Activated T-cell treated with anti-CD3 and anti-CD28 coated beads, Interleukin-2, amount 50 U/mL, for 4 hours (primary cell): Measurements from ENCODE around the gene PIAS4. TPM values are rescaled to one million over a fixed set of nuclear protein-coding genes. Genes with fewer than 3 reads are reported as not detected.
"Not testable (repeated sequence)": the region's sequence is repeated elsewhere in the genome, so short reads cannot be mapped to it uniquely, and the experiment has no call there.

Source experiments
- ATAC-seq, 2 donors: fragments of 200-7000 bp; cut with Tn5 transposase; one replicate each; pipeline ENCODE4 v1.10.0; 2021
- DNase-seq: peaks from one replicate; pipeline ENCODE4 v3.0.0-alpha.2; 2020
- H3K27me3 Mint-ChIP-seq: one replicate; pipeline ENCODE4 v1.8.0; 2021; ENCODE audit warnings: low read depth, mixed read lengths
- H3K36me3 Mint-ChIP-seq: one replicate; pipeline ENCODE4 v1.8.0; 2022; ENCODE audit warnings: mixed read lengths; ENCODE audit not compliant: insufficient read depth
- H3K4me1 Mint-ChIP-seq: one replicate; pipeline ENCODE4 v1.8.0; 2021; ENCODE audit warnings: low read depth, mixed read lengths
- H3K4me3 Mint-ChIP-seq: one replicate; pipeline ENCODE4 v1.8.0; 2021; ENCODE audit warnings: mild to moderate bottlenecking, moderate library complexity, mixed read lengths
- H3K9me3 Mint-ChIP-seq: one replicate; pipeline ENCODE4 v1.8.0; 2021; ENCODE audit warnings: mixed read lengths
- total RNA-seq, 3 donors: library from RNA; stranded (reverse); gene quantifications; one replicate each; pipeline ENCODE4 v1.2.1, GENCODE V29; 2021

PIAS4 gene
- total RNA-seq, 3 donors from 2014 or later: 33.9 to 37.0 (median 35.3) TPM

DNA sequence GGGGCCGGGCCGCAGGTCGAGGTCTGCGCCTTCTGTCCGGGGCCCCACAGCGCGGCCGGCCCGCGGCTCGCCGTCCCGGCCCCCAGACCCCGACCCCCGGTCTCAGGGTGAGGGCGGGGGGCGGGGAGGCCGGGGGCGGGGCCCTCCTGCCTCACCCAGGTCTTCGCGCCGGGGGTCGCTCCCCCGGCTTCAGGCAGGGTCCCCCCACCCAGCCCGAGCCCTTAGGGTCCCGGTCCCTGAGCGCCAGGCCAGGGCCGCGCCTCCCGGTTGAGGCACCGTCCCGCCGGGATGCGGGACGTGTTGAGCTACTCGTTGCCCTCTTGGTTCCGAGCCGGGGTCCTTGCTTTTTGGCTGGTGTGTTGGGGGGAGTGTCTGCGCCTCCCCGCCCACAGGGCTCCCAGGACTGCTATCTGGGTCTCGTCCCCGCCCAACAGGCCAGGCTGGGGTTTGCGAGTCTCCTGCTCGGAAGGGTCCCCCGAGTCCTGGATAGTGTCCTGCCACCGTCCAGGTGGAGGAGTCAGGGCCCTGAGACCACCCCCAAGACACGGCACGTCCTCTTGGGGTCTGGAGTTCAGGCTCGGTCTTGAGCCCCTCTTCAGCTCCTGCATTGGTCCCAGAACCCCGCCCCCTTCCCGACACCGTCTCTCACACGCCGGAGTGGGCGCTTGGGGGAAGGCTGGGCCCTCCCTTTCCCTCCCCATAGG lies 452 bp downstream of the PIAS4 start:
- no peak for DNase-seq
- no peaks in the 10 kb centered on the region for H3K27me3 Mint-ChIP-seq
- peak; percentile 16 to 17 for ATAC-seq
- H3K36me3 Mint-ChIP-seq: peaks cover 5% of the 10 kb centered on the region
- H3K9me3 Mint-ChIP-seq: no peaks in the 10 kb centered on the region
- peak overlapping the region; percentile 85 for H3K4me3 Mint-ChIP-seq
- H3K4me1 Mint-ChIP-seq: peaks cover 33% of the 10 kb centered on the region

GRCh38 chr19:4009990-4010807 lies 2.7 kb downstream of the PIAS4 start:
- DNase-seq (no peak), ATAC-seq (no peak)
- Mint-ChIP-seq H3K4me1 (peaks cover 36% of the 10 kb centered on the region), H3K36me3 (peaks cover 6% of the 10 kb centered on the region), H3K27me3 (no peaks in the 10 kb centered on the region), H3K4me3 (no peak overlapping the region), H3K9me3 (no peaks in the 10 kb centered on the region)

DNA sequence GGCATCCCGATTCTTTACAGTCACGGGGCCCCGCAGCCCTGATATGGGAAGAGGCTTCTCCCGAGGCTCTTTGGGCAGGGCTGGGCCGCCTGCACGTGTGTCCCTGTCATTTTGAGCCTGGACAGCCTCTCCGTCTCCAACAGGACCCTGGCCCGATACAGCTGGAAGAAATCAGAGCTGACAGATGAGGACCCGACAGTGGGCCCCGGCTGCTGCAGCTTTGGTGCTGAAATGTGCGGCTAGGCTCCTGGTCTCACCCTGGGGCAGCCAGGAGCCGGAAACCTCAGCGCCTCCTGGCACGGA lies 3.2 kb downstream of the PIAS4 start:
- H3K9me3 Mint-ChIP-seq: no peaks in the 10 kb centered on the region
- peaks cover 36% of the 10 kb centered on the region for H3K4me1 Mint-ChIP-seq

GRCh38 chr19:4011430-4011829 lies 3.9 kb downstream of the PIAS4 start:
- not testable (repeated sequence) for ATAC-seq, H3K36me3 Mint-ChIP-seq, H3K9me3 Mint-ChIP-seq, H3K27me3 Mint-ChIP-seq, DNase-seq, H3K4me3 Mint-ChIP-seq
- peaks cover 33% of the 10 kb centered on the region for H3K4me1 Mint-ChIP-seq

More for the DNA sequence above, 3.2 kb downstream of the PIAS4 start:
- no peaks in the 10 kb centered on the region for H3K27me3 Mint-ChIP-seq
- peaks cover 6% of the 10 kb centered on the region for H3K36me3 Mint-ChIP-seq
- DNase-seq (no peak), ATAC-seq (no peak)
- no peak overlapping the region for H3K4me3 Mint-ChIP-seq

DNA sequence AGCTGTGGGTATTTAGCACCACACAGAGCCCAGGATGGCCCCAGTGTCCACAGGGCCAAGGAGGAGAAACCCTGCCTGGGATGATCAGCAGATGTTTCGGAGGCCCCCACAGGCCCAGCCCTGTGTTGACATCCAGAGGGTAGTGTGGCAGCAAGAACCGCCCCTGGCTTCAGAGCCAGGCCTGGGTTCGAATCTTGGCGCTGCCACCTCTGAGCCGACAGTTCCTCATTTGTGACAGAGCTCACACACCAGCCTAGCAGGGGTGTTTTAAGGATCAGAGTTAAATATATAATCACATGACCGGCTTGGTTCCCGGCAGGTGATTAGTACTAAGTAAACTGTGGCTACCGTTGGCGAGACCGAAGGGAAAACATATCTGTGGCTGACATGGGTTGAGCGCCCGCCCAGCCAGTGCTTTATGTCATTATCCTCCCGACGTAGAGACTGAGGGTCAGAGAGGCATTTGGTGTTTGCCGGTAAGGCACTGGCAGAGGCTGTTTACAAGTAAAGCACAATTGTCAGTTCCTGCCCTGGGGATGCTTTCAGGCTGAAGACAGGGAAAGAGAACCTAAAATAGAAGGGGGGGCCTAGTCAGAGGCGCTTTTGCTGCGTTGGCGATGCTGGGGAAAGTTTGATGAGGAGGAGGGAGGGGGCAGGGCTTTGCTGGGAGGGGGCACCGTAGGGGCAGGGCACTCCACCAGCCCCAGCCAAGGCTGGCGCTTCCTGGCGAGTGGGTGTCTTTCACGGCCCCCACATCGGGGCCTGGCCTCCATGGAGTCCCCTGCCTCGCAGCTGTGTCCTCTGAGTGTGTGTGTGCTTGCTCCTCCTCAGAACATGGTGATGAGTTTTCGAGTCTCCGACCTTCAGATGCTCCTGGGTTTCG lies 4.8 kb downstream of the PIAS4 start:
- DNase-seq (no peak), ATAC-seq (no peak)
- H3K27me3 Mint-ChIP-seq: no peaks in the 10 kb centered on the region
- no peak overlapping the region for H3K4me3 Mint-ChIP-seq
- H3K36me3 Mint-ChIP-seq: peaks cover 6% of the 10 kb centered on the region
- H3K9me3 Mint-ChIP-seq: no peaks in the 10 kb centered on the region
- H3K4me1 Mint-ChIP-seq: peaks cover 33% of the 10 kb centered on the region

- Mint-ChIP-seq H3K4me1 (peaks cover 33% of the 10 kb centered on the region), H3K4me3 (no peak overlapping the region), H3K27me3 (no peaks in the 10 kb centered on the region), H3K36me3 (peaks cover 6% of the 10 kb centered on the region), H3K9me3 (no peaks in the 10 kb centered on the region)
- ATAC-seq (no peak), DNase-seq (no peak)
Measured at GRCh38 chr19:4012975-4013634, 5.6 kb downstream of the PIAS4 start.

GRCh38 chr19:4013886-4014540 lies 6.5 kb downstream of the PIAS4 start:
- peaks cover 6% of the 10 kb centered on the region for H3K36me3 Mint-ChIP-seq
- no peaks in the 10 kb centered on the region for H3K9me3 Mint-ChIP-seq
- H3K4me1 Mint-ChIP-seq: peaks cover 26% of the 10 kb centered on the region
- no peaks in the 10 kb centered on the region for H3K27me3 Mint-ChIP-seq
- ATAC-seq (no peak), DNase-seq (no peak)
- no peak overlapping the region for H3K4me3 Mint-ChIP-seq

- Mint-ChIP-seq H3K27me3 (no peaks in the 10 kb centered on the region), H3K36me3 (peaks cover 6% of the 10 kb centered on the region), H3K4me3 (no peak overlapping the region), H3K9me3 (no peaks in the 10 kb centered on the region), H3K4me1 (peaks cover 19% of the 10 kb centered on the region)
- DNase-seq (peak; percentile 23), ATAC-seq (peak; percentile 49 to 65)
Measured at GRCh38 chr19:4014541-4015491, 7.3 kb downstream of the PIAS4 start.

GRCh38 chr19:4015705-4016402 lies 8.3 kb downstream of the PIAS4 start:
- Mint-ChIP-seq H3K27me3 (no peaks in the 10 kb centered on the region), H3K4me1 (peaks cover 14% of the 10 kb centered on the region), H3K4me3 (no peak overlapping the region), H3K9me3 (no peaks in the 10 kb centered on the region), H3K36me3 (peaks cover 8% of the 10 kb centered on the region)
- ATAC-seq: no peak
- no peak for DNase-seq

DNA sequence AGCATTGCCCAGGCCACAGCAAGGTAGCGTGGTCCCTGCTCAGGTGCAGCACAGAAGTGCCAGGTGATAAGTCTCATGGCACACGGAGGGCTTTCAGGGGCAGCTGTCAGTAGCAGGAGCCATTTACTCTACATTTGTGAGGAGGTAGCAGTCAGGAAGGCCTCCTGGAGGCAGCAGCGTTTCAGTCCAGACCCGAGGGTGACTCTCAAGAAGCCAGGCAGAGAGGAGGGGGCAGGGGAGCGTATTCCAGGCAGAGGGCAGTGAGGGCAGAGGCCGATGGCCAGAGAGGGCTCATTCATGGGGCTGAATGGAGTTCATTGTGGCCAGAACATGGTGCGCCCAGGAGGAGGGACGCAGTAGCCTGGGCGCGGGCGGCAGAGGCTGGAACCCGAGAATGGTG lies 8.9 kb downstream of the PIAS4 start:
- H3K4me3 Mint-ChIP-seq: no peak overlapping the region
- H3K36me3 Mint-ChIP-seq: peaks cover 9% of the 10 kb centered on the region
- peaks cover 8% of the 10 kb centered on the region for H3K4me1 Mint-ChIP-seq
- no peak for DNase-seq
- H3K27me3 Mint-ChIP-seq: no peaks in the 10 kb centered on the region
- H3K9me3 Mint-ChIP-seq: no peaks in the 10 kb centered on the region
- no peak for ATAC-seq

DNA sequence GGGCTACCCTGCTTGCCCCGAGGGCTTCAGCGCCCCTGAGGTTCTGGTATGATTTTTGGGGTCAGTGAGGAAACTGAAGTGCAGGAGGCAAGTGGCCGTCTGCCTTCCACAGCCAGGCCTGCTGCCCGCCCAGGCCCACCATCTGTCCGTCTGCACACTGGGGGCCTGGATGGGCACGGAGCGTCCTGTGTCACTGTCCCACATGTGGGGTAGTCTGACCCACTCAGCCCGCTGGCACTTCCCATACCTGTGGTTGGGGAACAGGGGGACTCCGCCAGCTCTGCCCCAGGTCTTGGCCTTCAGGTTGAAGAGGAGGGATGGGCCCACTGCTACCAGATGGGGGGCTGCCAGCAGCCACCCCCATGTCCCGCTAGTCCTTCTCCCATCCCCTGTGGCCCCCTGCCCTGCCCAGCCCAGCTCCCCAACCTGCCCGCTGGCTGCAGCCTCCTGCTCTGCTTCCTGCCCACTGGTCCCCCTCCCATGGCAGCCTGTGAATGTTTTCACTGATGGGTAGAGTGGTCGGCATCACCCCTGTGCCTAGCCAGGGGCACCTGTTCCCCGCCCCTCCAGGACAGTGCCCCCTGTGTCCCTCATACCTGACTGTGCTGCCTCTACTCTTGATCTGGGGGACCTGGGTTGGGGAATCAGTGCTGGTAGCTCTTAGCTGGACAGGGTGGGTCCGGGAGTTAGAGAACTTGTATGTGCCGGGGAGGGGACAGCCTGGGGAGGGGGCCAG lies 9.5 kb downstream of the PIAS4 start:
- H3K4me1 Mint-ChIP-seq: peaks cover 8% of the 10 kb centered on the region
- peaks cover 11% of the 10 kb centered on the region for H3K36me3 Mint-ChIP-seq
- DNase-seq (no peak), ATAC-seq (no peak)
- no peaks in the 10 kb centered on the region for H3K9me3 Mint-ChIP-seq
- no peaks in the 10 kb centered on the region for H3K27me3 Mint-ChIP-seq
- no peak overlapping the region for H3K4me3 Mint-ChIP-seq

DNA sequence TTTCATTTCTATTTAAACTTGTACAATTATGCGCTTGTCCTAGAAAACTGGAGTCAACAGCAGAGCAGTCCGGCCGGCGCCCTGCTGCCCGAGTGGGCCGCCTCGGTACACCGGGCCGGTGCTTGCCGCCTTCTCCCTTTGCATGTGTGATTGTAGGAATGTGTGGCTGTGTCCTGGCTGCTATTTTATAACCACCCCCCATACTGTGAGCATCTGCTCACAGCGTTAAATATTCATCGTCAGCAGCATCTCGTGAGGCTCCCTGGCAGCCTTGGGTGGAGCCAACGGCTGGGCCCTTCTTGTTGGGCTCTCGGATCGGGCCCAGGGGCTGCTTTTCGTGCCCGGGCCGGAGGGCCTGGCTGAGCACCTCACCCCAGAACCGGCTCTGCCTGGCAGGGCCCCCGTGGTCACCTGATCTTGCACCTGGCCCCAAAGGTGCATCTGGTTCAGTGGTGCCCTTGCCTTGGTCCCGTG lies 10.6 kb downstream of the PIAS4 start:
- DNase-seq (no peak), ATAC-seq (no peak)
- H3K9me3 Mint-ChIP-seq: no peaks in the 10 kb centered on the region
- H3K36me3 Mint-ChIP-seq: peaks cover 7% of the 10 kb centered on the region
- peaks cover 3% of the 10 kb centered on the region for H3K4me1 Mint-ChIP-seq
- H3K27me3 Mint-ChIP-seq: no peaks in the 10 kb centered on the region
- no peak overlapping the region for H3K4me3 Mint-ChIP-seq
